SK-MEL-5 (cell line): ENCODE measurements around the gene EYS. TPM values are rescaled to one million over a fixed set of nuclear protein-coding genes. Genes with fewer than 3 reads are reported as not detected.

ENCODE experiments used
- DNase-seq: peaks from one replicate; pipeline ENCODE4 v3.0.0-alpha.2; 2016; ENCODE audit warnings: low read depth, low spot score
- in situ Hi-C: cut with HindIII; loops from 2 replicates; pipeline ENCODE4 v1.10.0; 2016; ENCODE audit warnings: low sequenced_read_pairs, high pct_unique_total_duplicates, low pct_unique_long_range_greater_than_20kb
- total RNA-seq: library from RNA; depleted of rRNA; stranded (reverse); fragments of >200 nt; shearing (Covaris generic); gene quantifications from 2 replicates; pipeline ENCODE4 v1.2.3, GENCODE V29; 2014

The EYS gene
- total RNA-seq, 1 experiment from 2014 or later, result 0.03 TPM

DNA sequence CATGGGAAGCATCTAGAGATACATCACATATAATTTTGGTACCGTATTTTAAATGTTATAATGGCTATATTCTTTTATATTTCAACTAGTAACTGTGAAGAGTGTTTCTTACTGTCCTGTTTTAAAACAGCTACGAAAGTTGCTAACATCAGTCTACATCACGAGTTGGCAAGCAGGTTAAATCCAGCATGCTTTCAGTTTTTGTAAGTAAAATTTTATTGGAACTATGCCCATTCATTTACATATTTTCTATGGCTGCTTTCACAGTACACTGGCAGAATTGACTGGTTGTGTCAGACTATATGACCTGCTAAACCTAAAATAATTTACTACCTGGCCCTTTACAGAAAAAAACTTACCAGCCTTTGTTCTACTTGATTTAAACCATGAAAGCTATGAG lies 1593.3 kb downstream of the EYS start:
- in situ Hi-C loops, result no loop called here
- DNase-seq, result no peak

GRCh38 chr6:64104051-64104450 lies 1603.0 kb downstream of the EYS start:
- in situ Hi-C loops, result no loop called here
- no peak for DNase-seq

DNA sequence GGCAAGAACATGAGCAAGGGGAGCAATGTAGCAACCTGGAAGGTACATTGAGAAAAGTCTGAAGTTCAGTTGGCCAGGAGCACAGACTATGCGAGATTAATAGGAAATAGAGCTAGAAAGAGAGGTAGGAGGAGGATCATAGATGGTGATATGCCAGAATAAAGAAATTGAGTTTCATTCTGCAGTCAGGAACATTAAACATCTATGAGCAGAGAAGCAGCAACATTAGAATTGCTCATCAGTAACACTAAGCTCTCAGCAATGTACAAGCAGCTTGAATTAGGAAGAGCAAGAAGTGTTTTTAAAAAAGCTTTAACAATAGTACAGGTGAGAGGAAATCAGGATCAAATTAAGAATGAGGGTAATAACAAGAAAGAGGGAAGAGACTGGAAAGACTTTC lies 1603.5 kb downstream of the EYS start:
- in situ Hi-C loops, result no loop called here
- no peak for DNase-seq

- DNase-seq, result no peak
- in situ Hi-C loops, result no loop called here
Measured at GRCh38 chr6:64100702-64101303, 1606.2 kb downstream of the EYS start.

GRCh38 chr6:64090352-64090751 lies 1616.7 kb downstream of the EYS start:
- in situ Hi-C loops, result no loop called here
- no peak for DNase-seq

- DNase-seq, result no peak
- in situ Hi-C loops, result no loop called here
Measured at GRCh38 chr6:64085126-64085525, 1621.9 kb downstream of the EYS start.

- in situ Hi-C loops, result no loop called here
- no peak for DNase-seq
Measured at GRCh38 chr6:64084185-64084663, 1622.8 kb downstream of the EYS start.

DNA sequence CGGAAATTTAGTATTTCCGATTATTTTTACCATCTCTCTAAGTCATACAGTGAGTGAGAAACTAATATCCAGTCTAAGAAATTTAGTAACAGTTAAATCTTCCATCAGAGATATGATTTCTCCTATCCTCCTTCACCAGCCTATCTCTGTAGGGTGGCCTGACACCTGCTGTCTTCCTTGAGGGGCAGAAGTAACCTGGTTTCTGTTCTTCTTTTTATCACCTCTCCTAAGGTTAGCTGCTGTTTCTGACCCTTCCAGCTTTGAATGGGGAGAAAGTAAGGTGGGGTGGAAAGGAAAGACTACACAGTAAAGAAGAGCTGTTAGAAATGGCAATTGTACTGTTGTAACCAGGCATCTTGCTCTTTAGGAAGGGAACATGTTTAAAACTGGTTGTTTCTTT lies 1623.8 kb downstream of the EYS start:
- no peak for DNase-seq

GRCh38 chr6:64081453-64081852 lies 1625.6 kb downstream of the EYS start:
- in situ Hi-C loops, result no loop called here

More for the DNA sequence above, 1623.8 kb downstream of the EYS start:
- in situ Hi-C loops, result no loop called here

GRCh38 chr6:64074981-64075380 lies 1632.0 kb downstream of the EYS start:
- no peak for DNase-seq
- in situ Hi-C loops, result no loop called here

More at GRCh38 chr6:64081453-64081852, 1625.6 kb downstream of the EYS start:
- DNase-seq, result no peak

DNA sequence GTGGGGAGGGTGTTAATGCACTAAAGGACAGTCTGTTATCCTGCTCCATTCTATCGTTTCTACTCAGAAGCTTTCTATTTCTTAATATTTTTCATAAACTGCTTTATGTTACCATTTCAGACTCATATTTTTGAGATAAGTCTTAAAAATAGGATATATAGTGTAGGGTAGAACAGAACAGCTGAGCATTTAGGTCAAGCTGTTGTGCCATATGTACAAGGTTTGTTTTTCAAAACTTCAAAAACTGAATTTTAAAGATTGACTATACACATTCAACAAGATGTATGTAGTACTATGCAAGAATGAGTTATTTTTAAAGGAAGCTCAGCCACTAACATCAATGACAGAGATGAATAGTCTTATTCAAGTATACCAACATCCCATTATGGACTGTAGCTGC lies 1634.3 kb downstream of the EYS start:
- in situ Hi-C loops, result no loop called here
- DNase-seq, result no peak

- in situ Hi-C loops, result no loop called here
Measured at GRCh38 chr6:64064919-64065318, 1642.1 kb downstream of the EYS start.

GRCh38 chr6:64062960-64063683 lies 1643.9 kb downstream of the EYS start:
- in situ Hi-C loops, result no loop called here
- no peak for DNase-seq

More at GRCh38 chr6:64064919-64065318, 1642.1 kb downstream of the EYS start:
- DNase-seq, result no peak

GRCh38 chr6:64054861-64055260 lies 1652.2 kb downstream of the EYS start:
- no peak for DNase-seq
- in situ Hi-C loops, result no loop called here

DNA sequence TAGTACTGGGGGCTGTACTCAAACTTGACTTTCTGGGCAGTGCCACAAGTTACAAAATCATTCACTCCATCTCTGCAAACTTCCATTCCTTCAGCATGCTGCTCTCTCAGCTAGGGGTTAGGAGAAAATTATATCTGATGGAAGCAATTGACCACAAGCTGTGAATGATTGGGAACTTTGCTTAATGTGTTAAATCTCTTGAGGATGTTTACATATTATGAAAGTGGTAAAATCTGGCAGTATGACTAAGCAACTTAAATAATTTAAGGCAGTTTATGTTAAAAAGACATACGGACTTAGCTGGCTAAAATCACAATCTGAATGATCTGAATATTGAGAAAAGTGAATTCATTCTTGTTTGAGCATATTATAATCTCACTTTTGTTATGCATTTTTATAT lies 1656.4 kb downstream of the EYS start:
- no peak for DNase-seq
- in situ Hi-C loops, result no loop called here

- DNase-seq, result no peak
- in situ Hi-C loops, result no loop called here
Measured at GRCh38 chr6:64049736-64050135, 1657.3 kb downstream of the EYS start.

GRCh38 chr6:64046746-64047208 lies 1660.2 kb downstream of the EYS start:
- in situ Hi-C loops, result no loop called here
- DNase-seq, result no peak

GRCh38 chr6:64041373-64041772 lies 1665.7 kb downstream of the EYS start:
- in situ Hi-C loops, result no loop called here
- DNase-seq, result no peak

GRCh38 chr6:64040113-64040512 lies 1666.9 kb downstream of the EYS start:
- no peak for DNase-seq
- in situ Hi-C loops, result no loop called here
